ENCODE data around the gene LYRM2. TPM values are rescaled to one million over a fixed set of nuclear protein-coding genes. Genes with fewer than 3 reads are reported as not detected.

Gene LYRM2
- total RNA-seq, 1 experiment from 2014 or later: 39.4 TPM

DNA sequence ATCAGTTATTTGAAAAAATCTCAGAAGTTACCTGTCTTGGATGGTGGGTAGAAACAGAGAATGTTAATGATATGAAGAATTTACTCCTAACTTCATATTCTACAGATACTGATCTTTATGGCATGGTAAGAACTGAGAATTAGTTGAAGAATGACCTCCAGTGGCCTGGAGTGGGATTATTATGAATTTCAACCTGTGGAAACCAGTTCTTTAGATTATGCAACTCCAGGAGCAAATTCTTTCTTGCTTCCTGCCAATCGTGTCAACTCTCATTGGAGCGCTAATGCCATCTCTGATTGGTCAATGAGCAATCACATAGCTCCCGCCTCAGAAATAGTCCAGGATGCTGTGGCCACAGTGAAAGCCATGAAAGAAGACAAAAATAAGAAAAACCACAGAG is 40.6 kb downstream of the LYRM2 start:
- Histone ChIP-seq H3K27me3 (ENCODE audit: control insufficient read depth, insufficient read depth, low read length) (no peaks in the 10 kb centered on the region), H3K9me3 (ENCODE audit: control insufficient read depth, insufficient read depth, low read depth, low read length) (no peaks in the 10 kb centered on the region), H3K36me3 (ENCODE audit: control insufficient read depth, insufficient read depth, low read length) (no peaks in the 10 kb centered on the region), H3K4me3 (ENCODE audit: low read depth in 2 of 2, low read length in 2 of 2) (no peak overlapping the region), H3K27ac (ENCODE audit: low read length) (no peak overlapping the region), H3K4me1 (ENCODE audit: control insufficient read depth, insufficient read depth, low read length) (no peaks in the 10 kb centered on the region)
- ChIA-PET POLR2A (no interaction called here), CTCF (interaction anchor here (0.6 kb wide), 1 partner anchor 492 kb away, joined by 4 read pairs; no protein-coding TSS in a partner anchor)
- no TSS peak for BruUV-seq (replicated peaks)
- DNase-seq (ENCODE audit: low read depth, low spot score) (peak; percentile 4), ATAC-seq (peak; percentile 60; the same call in 1 of the 2 replicates)
- in situ Hi-C loops (cut with HindIII; ENCODE audit: low pct_unique_long_range_greater_than_20kb, low sequenced_read_pairs): no loop called here
- intact Hi-C loops (cut with micrococcal nuclease; ENCODE audit: unreplicated experiment): no loop called here
- TF ChIP-seq SIN3A (IDR thresholded peaks at IDR 0.05; ENCODE audit: borderline replicate concordance, insufficient read depth, low read depth, low read length): no peak
- TF ChIP-seq, protein P1, sequence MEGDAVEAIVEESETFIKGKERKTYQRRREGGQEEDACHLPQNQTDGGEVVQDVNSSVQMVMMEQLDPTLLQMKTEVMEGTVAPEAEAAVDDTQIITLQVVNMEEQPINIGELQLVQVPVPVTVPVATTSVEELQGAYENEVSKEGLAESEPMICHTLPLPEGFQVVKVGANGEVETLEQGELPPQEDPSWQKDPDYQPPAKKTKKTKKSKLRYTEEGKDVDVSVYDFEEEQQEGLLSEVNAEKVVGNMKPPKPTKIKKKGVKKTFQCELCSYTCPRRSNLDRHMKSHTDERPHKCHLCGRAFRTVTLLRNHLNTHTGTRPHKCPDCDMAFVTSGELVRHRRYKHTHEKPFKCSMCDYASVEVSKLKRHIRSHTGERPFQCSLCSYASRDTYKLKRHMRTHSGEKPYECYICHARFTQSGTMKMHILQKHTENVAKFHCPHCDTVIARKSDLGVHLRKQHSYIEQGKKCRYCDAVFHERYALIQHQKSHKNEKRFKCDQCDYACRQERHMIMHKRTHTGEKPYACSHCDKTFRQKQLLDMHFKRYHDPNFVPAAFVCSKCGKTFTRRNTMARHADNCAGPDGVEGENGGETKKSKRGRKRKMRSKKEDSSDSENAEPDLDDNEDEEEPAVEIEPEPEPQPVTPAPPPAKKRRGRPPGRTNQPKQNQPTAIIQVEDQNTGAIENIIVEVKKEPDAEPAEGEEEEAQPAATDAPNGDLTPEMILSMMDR (IDR thresholded peaks at IDR 0.05): peak; percentile 39; the same call in 1 of the 2 replicates

DNA sequence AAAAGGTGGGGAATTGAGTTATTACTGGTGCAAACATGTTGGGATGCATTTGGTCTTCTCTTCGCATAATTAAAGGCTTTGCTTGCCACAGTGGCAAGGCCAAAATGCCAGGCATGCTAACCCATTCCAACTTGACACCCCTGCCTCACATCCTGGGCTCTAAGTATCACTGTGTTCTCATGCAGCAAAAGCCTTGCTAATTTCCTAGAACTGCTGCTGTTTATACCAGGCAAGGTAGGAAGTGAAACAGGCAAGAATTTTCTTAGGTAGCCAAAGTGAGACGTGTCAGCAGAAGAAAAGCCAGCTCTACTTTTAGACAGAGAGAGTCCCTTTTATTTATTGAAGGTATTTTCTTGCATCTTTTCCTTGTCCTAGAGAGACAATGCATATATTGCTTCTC is 41.2 kb downstream of the LYRM2 start:
- H3K4me1 ChIP-seq (ENCODE audit: control insufficient read depth, insufficient read depth, low read length): no peaks in the 10 kb centered on the region
- TF ChIP-seq, protein P1 (IDR thresholded peaks at IDR 0.05): no peak
- TF ChIP-seq POLR2AphosphoS5 (IDR thresholded peaks at IDR 0.05; ENCODE audit: low read depth, low read length) (no peak), TCF7L2 (IDR thresholded peaks at IDR 0.05; ENCODE audit: low read depth, low read length) (no peak), SIN3A (IDR thresholded peaks at IDR 0.05; ENCODE audit: borderline replicate concordance, insufficient read depth, low read depth, low read length) (no peak)
- TF ChIP-seq, protein P2, sequence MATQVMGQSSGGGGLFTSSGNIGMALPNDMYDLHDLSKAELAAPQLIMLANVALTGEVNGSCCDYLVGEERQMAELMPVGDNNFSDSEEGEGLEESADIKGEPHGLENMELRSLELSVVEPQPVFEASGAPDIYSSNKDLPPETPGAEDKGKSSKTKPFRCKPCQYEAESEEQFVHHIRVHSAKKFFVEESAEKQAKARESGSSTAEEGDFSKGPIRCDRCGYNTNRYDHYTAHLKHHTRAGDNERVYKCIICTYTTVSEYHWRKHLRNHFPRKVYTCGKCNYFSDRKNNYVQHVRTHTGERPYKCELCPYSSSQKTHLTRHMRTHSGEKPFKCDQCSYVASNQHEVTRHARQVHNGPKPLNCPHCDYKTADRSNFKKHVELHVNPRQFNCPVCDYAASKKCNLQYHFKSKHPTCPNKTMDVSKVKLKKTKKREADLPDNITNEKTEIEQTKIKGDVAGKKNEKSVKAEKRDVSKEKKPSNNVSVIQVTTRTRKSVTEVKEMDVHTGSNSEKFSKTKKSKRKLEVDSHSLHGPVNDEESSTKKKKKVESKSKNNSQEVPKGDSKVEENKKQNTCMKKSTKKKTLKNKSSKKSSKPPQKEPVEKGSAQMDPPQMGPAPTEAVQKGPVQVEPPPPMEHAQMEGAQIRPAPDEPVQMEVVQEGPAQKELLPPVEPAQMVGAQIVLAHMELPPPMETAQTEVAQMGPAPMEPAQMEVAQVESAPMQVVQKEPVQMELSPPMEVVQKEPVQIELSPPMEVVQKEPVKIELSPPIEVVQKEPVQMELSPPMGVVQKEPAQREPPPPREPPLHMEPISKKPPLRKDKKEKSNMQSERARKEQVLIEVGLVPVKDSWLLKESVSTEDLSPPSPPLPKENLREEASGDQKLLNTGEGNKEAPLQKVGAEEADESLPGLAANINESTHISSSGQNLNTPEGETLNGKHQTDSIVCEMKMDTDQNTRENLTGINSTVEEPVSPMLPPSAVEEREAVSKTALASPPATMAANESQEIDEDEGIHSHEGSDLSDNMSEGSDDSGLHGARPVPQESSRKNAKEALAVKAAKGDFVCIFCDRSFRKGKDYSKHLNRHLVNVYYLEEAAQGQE (IDR thresholded peaks at IDR 0.05; ENCODE audit: insufficient read depth in 1 of 2, low read depth in 2 of 2, low read length in 1 of 2): no peak
- CTCF ChIA-PET: no interaction called here
- H3K27ac ChIP-seq (ENCODE audit: low read length): no peak overlapping the region
- no peak overlapping the region for H3K4me3 ChIP-seq (ENCODE audit: low read depth in 2 of 2, low read length in 2 of 2)
- no peaks in the 10 kb centered on the region for H3K36me3 ChIP-seq (ENCODE audit: control insufficient read depth, insufficient read depth, low read length)
- no peaks in the 10 kb centered on the region for H3K9me3 ChIP-seq (ENCODE audit: control insufficient read depth, insufficient read depth, low read depth, low read length)
- ATAC-seq (no peak), DNase-seq (ENCODE audit: low read depth, low spot score) (no peak)
- intact Hi-C loops (cut with micrococcal nuclease; ENCODE audit: unreplicated experiment) (no loop called here), in situ Hi-C loops (cut with HindIII; ENCODE audit: low pct_unique_long_range_greater_than_20kb, low sequenced_read_pairs) (no loop called here)
- no peaks in the 10 kb centered on the region for H3K27me3 ChIP-seq (ENCODE audit: control insufficient read depth, insufficient read depth, low read length)
- no TSS peak for BruUV-seq (replicated peaks)
- POLR2A ChIA-PET: no interaction called here

Measured in Panc1 (cell line).